ENCODE results near the gene HES6.

The HES6 gene

GRCh38 chr2:238252766-238253630, 13.2 kb upstream of the HES6 start:
- DNase-seq: no peak

GRCh38 chr2:238251986-238252385, 12.1 kb upstream of the HES6 start:
- no peak for DNase-seq

GRCh38 chr2:238251331-238251730, 11.5 kb upstream of the HES6 start:
- DNase-seq: no peak

DNA sequence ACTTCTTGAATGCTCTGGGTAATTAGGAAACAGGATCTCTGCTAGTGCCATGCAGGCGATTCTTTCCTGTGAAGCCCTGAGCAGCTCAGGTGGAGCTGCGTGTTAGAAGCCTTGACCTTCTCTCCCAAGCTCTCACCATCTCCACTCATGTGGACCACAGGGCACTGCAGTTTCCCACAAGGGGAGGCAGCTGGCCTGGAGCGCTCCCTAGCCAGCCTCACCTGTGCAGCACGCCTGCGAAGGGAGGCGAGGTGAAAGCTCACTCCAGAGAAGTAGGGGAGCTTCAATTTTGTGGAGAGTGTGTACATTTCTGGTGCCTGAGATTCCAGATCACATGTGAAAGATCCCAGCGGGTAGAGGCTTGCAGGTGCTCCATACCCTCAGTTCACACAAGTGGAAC, 11.1 kb upstream of the HES6 start:
- DNase-seq: no peak

DNA sequence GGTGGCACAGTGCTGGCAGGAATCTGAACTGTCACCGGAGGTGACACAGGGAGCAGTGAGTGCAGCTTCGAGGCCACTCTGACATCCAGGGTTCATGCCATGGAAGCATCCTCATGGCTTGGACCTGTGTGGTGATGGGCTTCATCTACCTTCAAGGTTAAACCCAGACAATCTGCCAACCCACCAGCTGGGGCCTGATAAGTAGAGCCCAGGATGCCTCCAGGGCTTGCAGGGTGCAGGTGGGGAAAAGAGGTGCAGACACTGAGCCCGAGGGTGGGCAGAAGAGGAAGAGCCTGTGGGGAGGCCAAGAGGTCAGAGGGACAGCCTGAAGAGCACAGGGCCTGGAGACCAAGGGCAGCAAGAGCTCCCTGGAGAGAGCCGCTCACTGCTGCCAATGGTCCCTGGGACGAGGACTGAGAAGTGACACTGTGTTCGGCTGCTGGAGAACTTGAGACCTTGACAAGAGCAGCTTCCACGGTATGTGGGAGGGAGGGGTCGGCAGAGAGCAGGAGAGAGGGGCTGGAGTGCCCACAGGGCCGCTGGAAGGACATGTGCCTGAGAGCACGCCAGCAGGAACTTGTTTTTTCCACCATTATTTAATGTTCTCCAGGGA, 8.1 kb upstream of the HES6 start:
- DNase-seq: no peak

GRCh38 chr2:238247002-238247822, 7.4 kb upstream of the HES6 start:
- DNase-seq: no peak

DNA sequence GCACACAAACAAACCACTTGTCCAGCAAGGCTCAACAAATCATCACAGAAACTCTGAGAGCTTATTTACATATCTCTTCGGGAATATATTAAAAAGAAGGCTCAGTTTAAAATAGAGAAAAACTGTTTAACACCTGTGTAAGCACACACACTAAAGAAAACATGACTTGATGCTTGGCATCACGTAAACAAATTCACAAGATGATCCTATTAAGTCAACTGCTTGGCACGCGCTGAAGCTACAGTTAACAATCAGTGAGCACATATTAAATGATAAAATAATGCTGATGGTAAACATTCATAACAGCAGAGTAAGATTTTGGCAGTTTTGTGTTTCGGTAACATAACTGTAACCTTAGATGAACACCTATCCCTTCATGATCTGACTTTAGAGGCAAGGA, 4.3 kb upstream of the HES6 start:
- no peak for DNase-seq

GRCh38 chr2:238243496-238244076, 3.7 kb upstream of the HES6 start:
- no peak for DNase-seq

- DNase-seq: no peak
Measured at GRCh38 chr2:238242731-238243495, 3.1 kb upstream of the HES6 start.

- no peak for DNase-seq
Measured at GRCh38 chr2:238241970-238242369, 2.1 kb upstream of the HES6 start.

DNA sequence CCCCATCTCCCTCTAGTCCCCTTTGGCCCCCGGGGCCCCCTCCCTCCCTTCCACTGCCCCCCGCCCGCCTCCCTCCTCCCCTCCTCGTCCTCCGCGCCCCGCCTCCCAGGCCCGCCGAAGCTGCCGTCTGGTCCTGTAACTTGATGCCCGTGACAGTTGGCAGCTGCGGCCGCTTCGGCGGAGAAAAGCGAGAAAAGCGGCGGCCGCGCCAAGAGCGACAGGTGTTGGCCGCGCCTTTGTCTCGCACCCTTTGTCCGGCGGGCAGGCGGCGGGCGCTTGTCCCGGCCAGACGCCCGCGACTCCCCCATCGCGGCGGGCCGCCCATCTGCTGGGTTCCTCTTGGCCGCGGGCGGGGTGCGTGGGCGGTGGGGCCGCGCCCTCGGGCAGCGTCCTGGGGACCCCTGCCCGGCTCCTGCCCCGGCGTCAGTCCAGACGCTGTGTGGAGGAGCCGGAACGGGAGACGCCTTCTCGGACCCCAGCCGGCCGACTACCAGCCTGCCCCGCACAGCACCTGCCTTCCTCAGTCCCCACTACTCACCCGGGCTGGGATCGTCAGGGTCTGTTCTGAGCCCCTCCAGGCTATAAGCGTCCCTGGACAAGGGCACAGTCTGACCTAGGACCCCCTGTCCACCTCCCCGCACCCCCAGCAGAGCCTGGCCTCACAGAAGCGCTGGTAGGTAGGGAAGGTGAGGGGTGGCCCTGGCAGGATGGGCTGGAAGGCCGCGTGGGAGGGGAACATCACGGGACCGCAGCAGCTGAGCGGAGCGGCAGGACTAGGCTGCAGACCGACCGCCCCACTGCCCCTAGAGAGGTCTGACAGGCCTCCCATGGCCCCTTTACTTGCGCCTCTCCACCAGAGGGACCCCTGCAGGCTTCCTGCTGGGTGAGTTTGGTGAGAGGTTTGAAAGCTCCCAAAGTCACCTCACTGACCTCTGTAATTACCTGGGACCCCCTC, 1.2 kb upstream of the HES6 start:
- no peak for DNase-seq

GRCh38 chr2:238239543-238239862, 335 bp downstream of the HES6 start:
- peak; percentile 25 for DNase-seq

- DNase-seq: peak; percentile 31
Measured at GRCh38 chr2:238238766-238239542, 884 bp downstream of the HES6 start.

- DNase-seq: no peak
Measured at GRCh38 chr2:238238311-238238765, 1.5 kb downstream of the HES6 start.

DNA sequence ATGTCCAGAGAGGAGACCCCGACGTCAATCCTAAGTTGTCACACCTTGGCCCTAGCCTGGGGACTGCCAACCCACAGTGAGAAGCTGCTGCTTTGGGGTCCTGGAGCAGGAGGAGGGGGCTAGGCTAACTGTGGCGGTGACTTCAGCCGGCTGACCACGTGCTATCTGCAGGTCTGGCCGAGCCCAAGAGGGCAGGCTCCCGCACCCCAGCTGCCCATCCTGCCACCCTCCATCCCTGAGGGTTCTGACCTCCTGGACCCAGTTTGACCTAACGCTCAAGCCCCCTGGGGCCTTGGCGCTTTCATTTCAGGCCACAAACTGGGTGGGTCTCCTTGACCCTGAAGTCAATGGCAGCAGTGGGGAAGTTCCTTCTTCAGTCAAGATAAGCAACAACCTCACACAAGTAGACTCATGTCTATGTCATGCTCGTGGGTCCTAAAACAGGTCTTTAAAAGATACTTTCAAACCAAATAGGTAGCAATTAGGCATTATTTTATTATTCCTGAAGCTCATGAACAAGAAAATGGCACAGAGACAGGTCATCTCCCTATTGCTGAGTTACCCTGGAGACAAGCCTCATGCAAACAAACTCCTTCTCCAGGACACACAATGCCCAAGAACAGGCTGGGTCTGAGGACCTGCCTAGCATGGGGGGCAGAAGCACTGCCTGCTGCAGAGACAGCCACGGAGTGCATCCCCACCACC, 2.3 kb downstream of the HES6 start:
- DNase-seq: no peak

DNA sequence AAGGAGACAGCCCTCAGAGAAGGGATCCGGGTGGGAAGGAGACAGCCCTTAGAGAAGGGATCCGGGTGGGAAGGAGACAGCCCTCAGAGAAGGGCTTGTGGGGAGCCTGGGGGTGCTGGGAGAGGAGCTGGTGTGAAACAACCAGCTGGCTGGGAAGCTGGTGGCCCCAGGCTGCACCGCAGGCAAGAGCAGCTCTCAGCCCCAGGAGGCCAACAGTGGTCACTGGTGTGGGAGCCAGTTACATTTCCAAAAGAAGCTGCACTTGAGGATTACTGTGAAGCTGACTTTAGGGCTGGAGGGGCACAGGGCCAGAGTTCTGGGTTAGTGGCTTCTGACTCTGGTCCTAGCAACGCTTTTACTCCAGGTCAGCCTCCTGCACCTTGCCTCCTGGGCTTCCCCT, 3.3 kb downstream of the HES6 start:
- DNase-seq: no peak

GRCh38 chr2:238235856-238236255, 4.0 kb downstream of the HES6 start:
- DNase-seq: no peak

DNA sequence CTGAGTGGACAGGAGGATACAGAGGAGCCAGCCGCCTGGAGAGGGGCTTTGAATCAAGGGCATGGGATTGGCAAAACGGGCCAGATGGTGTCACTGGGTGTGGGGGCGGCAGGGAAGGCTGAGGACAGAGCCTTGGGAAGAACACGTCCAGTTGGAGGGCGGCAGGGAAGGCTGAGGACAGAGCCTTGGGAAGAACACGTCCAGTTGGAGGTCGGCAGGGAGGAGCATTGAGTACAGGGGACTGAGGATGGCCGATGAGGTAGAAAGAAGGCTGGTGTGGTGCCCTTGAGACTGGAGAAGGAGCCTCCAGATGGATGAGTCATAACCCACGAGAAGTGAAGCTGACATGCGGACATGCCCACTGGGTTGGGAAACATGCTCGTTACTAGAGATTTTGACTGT, 4.5 kb downstream of the HES6 start:
- DNase-seq: no peak

DNA sequence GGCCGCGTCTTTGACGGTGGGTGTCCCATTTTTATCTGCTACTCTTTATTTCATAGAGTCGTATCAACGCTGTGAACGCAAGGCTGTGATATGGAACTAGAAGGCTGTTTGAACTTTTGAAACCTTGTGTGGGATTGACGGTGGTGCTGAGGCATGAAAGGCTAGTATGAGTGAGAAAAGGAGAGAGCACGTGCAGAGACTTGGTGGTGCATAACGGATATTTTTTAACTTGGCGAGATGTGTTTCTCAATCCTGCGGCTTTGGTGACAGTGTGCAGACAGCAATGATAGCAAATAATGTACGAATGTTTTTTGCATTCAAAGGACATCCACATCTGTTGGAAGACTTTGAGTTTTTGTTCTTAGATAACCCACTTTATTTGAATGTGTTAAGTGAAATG, 6.2 kb downstream of the HES6 start:
- no peak for DNase-seq

- no peak for DNase-seq
Measured at GRCh38 chr2:238231809-238232208, 8.0 kb downstream of the HES6 start.
